ACHN (cell line): ENCODE results near the gene MDFIC.
A peak's percentile ranks its signal among the peaks of the same experiment; 100 is the strongest.

Experiments
- DNase-seq: peaks from one replicate; pipeline ENCODE4 v3.0.0-alpha.2; 2015
- in situ Hi-C: cut with HindIII; loops from 2 replicates; pipeline ENCODE4 v1.10.0; 2017; ENCODE audit warnings: low sequenced_read_pairs, low pct_ligation_motif_present, low pct_unique_long_range_greater_than_20kb

The MDFIC gene

DNA sequence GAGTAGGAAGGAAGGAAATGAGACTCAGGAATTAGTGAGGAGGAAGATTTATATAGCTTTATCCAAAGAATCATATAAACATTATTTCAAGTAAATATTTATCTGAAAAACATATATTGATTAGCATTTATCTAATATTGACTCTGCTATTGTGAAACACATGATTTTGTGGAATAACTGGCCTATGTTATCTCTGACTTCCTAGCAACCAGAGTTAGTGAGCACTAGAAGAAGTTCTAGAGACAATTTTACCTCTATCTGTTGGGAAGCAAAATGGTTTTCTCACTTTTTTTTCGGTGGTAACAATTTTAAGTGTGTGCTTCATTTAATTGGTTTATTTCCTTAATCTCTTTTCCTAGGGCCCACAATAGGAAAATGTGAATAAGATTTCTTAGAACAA is 21.6 kb downstream of the MDFIC start:
- DNase-seq, result no peak

GRCh38 chr7:114943953-114944744 is 22.3 kb downstream of the MDFIC start:
- no peak for DNase-seq
- in situ Hi-C loops, result no loop called here

More for the DNA sequence above, 21.6 kb downstream of the MDFIC start:
- in situ Hi-C loops, result no loop called here

GRCh38 chr7:114944745-114945625 is 23.1 kb downstream of the MDFIC start:
- in situ Hi-C loops, result no loop called here
- no peak for DNase-seq

DNA sequence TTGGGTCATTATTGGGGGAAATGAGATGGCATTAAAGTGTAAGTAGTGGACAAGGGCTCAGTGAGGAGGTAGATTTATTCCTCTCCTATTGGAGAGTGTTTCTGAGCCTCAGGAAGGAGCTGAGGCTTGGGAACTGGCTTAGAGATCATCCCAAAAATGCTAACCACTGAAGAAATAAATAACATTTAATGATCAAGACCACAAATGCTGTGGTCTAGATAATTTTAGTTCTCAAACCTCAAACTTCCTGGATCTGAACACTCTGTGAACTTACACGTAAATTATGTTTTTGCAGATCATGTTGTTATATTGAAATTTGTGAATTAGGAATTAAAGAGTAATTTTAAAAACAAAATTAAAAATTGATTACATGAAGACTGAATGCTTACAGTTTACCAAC is 27.3 kb downstream of the MDFIC start:
- in situ Hi-C loops, result no loop called here
- no peak for DNase-seq

GRCh38 chr7:114952296-114952695 is 30.4 kb downstream of the MDFIC start:
- DNase-seq, result no peak
- in situ Hi-C loops, result no loop called here

DNA sequence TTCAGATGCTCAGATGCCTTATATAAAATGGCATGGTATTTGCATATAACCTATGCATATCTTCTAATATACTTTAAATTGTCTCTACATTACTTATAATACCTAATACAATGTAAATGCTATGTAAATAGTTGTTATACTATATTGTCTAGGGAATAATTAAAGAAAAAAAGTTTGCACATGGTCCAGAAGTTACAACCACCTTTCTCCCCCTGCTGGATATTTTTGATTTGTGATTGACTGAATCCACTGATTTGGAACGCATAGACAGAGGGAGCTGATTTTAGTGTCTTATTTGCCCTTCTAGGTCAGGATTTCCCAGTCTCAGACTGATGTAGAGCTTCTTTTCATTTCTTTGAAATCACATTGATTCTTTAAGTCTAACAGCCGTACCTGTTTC is 31.8 kb downstream of the MDFIC start:
- in situ Hi-C loops, result no loop called here
- peak; percentile 24 for DNase-seq

DNA sequence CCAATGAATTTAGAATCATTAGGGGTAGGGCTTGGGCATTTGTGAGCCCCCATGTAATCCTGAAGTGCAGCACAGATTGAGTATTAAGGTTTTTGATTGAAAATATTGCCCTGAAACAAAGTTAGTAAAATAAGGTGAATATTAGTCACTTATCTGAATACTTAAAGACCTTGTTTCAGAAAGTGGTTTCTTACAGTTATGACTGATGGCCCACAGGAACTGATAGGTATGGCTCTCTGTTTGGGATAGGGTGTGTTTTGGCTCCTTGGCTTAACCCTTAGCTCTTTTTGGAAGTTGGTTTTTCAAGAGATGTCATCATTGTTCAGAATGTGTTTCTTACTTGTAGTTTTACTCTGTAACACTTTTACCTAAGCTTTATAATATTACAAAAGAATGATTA is 34.8 kb downstream of the MDFIC start:
- in situ Hi-C loops, result no loop called here

DNA sequence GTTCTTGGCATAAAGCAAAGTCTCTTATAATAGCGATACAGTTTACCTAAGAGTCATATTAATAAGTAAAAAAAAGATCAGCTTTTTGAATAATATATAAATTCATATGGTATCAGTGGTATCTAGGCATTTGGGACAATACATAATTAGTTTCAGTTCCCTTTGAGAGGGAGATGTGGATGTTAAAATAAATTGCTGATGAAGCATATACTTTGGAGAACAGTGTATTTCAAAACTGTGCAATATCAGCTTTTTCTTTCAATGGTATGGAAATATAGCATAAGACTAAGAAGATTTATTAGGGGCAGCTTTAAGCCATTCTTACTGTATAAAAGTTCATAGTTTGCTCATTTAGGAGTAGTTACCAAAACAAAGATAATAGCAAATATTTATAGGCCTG is 35.5 kb downstream of the MDFIC start:
- no peak for DNase-seq
- in situ Hi-C loops, result no loop called here

More for the DNA sequence above, 34.8 kb downstream of the MDFIC start:
- no peak for DNase-seq

GRCh38 chr7:114959931-114960330 is 38.0 kb downstream of the MDFIC start:
- no peak for DNase-seq
- in situ Hi-C loops, result no loop called here

- no peak for DNase-seq
- in situ Hi-C loops, result no loop called here
Observed at GRCh38 chr7:114962441-114962840, 40.5 kb downstream of the MDFIC start.

DNA sequence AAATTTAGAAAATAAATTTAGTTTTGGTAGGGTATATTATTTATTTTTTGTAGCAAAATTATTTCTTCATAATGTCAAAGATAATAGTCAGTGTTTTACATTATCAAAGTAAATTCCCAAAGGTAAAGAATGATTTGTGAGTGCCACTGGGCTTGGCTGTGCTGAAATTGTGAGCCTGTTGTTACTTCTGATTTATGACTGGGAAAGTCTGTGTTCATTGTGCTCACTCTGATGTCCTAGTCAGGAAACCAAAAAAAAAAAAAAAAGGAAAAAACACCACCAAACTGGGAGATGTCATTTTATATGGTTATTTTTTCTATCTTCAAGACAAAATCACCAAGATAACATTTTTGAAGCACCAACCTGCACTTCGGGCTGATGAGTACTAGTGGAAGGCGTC is 44.3 kb downstream of the MDFIC start:
- in situ Hi-C loops, result no loop called here
- DNase-seq, result no peak

GRCh38 chr7:114969096-114969495 is 47.2 kb downstream of the MDFIC start:
- in situ Hi-C loops, result no loop called here
- no peak for DNase-seq

GRCh38 chr7:114970308-114970707 is 48.4 kb downstream of the MDFIC start:
- no peak for DNase-seq
- in situ Hi-C loops, result no loop called here

- DNase-seq, result no peak
- in situ Hi-C loops, result no loop called here
Observed at GRCh38 chr7:114970732-114971131, 48.8 kb downstream of the MDFIC start.

- in situ Hi-C loops, result no loop called here
- DNase-seq, result no peak
Observed at GRCh38 chr7:114972567-114972966, 50.7 kb downstream of the MDFIC start.

DNA sequence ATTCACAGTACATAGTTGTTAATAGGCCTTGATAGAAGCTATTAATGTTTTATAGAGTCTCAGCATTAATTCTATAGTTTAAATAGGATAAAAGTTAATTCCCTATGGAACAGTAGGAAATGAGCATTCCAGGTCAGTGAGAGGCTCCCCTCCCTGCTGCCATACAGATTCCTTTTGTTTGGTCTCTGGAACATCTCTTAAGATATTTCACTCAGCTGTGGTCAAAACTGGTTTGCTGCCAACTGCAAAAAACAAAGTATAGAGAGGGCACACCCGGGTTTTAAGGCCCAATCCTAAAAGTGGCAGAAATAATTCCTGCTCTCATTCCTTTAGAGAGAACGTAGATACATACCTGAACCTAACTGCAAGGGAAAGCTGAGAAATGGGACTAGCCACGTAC is 51.3 kb downstream of the MDFIC start:
- in situ Hi-C loops, result no loop called here
- DNase-seq, result peak; percentile 92

GRCh38 chr7:114975401-114975800 is 53.5 kb downstream of the MDFIC start:
- DNase-seq, result no peak

DNA sequence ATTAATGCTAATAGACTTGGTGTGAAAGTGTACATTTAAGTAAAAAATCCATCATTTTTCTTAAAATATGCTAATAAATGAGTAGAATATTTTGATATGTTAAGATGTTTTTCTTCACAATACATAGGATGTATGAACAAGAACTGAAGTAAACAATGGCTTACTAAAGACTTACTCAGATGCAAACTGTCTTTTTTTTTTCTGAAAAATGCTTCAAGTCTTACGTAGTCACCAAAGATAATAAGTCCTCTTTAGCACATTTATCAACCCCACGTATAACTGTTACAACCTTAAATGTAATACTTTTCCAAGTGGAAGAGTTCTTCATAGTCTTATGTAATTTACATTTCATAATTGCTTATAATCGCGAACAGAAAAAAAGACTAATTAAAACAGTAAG is 54.8 kb downstream of the MDFIC start:
- in situ Hi-C loops, result no loop called here
- no peak for DNase-seq

More at GRCh38 chr7:114975401-114975800, 53.5 kb downstream of the MDFIC start:
- in situ Hi-C loops, result no loop called here

DNA sequence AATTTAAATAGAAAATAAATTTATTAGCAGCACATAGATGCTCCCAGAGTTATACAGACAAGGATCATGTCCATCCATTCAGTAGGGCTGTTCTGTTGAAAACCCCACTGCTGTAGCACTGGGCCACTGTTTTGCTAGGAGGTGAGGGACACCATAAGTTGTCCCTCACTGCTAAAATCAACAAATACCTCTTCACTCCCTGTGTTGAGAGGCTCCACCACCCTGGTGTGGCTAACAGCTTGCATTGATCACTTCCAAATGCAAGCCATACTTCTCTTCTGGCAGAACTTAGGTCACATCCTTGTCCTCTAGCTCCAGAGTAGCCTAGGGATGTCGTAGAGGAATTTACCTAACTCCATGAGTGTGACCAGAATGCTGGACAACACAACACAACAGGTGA is 55.4 kb downstream of the MDFIC start:
- DNase-seq, result no peak
- in situ Hi-C loops, result no loop called here

DNA sequence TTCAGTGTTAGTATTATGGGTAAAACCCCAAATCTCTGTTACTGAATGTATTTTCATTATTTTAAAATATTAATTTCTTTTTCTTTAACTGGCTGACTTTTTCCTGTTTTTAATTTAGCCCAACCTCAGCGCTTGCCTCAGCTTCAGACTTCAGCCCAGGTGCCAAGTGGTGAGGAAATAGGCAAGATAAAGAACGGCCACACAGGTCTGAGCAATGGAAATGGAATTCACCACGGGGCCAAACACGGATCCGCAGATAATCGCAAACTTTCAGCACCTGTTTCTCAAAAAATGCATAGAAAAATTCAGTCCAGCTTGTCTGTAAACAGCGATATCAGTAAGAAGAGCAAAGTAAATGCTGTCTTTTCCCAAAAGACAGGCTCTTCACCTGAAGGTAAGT is 57.5 kb downstream of the MDFIC start:
- in situ Hi-C loops, result no loop called here
- DNase-seq, result peak; percentile 93
